Activated naive CD4-positive, alpha-beta T cell treated with anti-CD3 and anti-CD28 coated beads, Interleukin-2, amount 10 ng/mL, durations not matched to agents 5 hours and 36 hours (primary cell): ENCODE measurements around the gene CAV1. TPM values are rescaled to one million over a fixed set of nuclear protein-coding genes. Genes with fewer than 3 reads are reported as not detected.

ENCODE experiments used
- total RNA-seq, 2 experiments: library from RNA; stranded (reverse); gene quantifications; one replicate each; pipeline ENCODE4 v1.2.3, GENCODE V29; 2021

CAV1 gene
- under 1 TPM in 1 of 2 experiments, not detected in 1; 0.08 TPM for total RNA-seq

GRCh38 chr7:116524609-116525297 is at the start of gene CAV1:
Gene CAV1, plus strand, starts transcription at chr7:116525036. Its CDS starts 27 bp downstream, at chr7:116525063.

GRCh38 chr7:116499168-116500077 is 25.4 kb upstream of the CAV1 start, which contains the start of gene CAV2:
Gene CAV2, plus strand, starts transcription at chr7:116499738. Its CDS starts 44 bp downstream, at chr7:116499782.

Other genes with a start within 250 kb of the CAV1 start
- gene CAV2, start 25.3 kb upstream of the CAV1 start, total RNA-seq = not detected
- under 1 TPM; 0.41 to 0.60 TPM for gene MET, start 147.2 kb downstream of the CAV1 start, total RNA-seq